GM19239 (cell line): Measurements from ENCODE around the gene EFCAB8.

Experiments
- DNase-seq: peaks from one replicate; pipeline ENCODE4 v3.0.0; 2011; ENCODE audit warnings: low spot score; ENCODE audit not compliant: insufficient read length
- FAIRE-seq: peaks from 2 replicates; lab custom pipeline; 2011; peaks lifted over from hg19 to GRCh38; lab: Jason Lieb, UNC

EFCAB8 gene

DNA sequence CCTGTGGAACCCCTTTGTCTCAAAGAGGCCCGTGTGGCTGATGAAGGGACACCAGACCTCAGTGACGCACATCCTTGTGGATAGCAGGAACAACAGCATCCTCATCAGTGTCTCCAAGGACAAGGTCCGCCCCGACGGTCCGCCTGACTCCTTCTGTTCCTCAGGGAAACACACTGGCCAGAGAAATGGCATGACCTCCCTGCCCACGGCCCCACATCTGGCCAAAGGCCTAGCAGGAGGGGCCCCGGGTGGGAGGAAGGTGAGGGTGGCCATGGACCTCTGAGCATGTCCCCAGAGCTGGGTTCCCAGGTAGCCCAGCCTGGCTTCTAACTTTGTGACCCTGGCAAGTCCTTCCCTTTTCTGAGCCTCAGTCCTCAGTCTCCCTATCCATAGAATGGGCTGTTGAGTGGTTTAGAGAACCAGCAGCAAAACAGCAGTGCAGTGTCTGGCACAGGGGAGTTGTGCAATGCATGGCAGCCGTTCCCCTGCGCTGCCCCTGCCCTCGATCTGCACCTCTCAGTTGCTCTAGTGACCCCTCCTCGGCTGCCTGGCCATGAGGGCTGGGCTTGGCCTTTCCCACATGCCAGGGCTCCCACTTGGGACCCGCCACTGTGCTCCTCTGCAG lies 48.3 kb downstream of the EFCAB8 start:
- FAIRE-seq (no peak), DNase-seq (no peak)

DNA sequence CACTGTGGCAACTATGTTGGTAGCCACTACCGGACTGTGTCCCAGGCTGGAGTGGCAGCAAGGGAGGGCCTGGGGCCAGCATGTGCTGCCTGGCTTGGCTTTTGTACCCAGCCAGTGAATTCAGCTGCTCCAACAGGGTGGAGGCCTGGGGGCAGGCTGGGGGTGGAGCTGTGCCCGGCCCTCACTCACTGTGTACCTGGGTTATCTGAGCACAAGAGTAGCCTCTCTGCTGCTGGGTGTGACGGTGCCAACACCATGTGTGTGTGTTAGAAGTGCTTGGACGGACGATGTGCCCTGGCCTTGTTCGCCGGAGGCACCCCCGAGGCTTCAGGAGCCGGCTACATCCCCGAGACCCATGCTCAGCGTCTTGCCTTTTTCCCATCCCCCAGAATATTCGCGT lies 49.2 kb downstream of the EFCAB8 start:
- DNase-seq, result no peak
- FAIRE-seq, result no peak

DNA sequence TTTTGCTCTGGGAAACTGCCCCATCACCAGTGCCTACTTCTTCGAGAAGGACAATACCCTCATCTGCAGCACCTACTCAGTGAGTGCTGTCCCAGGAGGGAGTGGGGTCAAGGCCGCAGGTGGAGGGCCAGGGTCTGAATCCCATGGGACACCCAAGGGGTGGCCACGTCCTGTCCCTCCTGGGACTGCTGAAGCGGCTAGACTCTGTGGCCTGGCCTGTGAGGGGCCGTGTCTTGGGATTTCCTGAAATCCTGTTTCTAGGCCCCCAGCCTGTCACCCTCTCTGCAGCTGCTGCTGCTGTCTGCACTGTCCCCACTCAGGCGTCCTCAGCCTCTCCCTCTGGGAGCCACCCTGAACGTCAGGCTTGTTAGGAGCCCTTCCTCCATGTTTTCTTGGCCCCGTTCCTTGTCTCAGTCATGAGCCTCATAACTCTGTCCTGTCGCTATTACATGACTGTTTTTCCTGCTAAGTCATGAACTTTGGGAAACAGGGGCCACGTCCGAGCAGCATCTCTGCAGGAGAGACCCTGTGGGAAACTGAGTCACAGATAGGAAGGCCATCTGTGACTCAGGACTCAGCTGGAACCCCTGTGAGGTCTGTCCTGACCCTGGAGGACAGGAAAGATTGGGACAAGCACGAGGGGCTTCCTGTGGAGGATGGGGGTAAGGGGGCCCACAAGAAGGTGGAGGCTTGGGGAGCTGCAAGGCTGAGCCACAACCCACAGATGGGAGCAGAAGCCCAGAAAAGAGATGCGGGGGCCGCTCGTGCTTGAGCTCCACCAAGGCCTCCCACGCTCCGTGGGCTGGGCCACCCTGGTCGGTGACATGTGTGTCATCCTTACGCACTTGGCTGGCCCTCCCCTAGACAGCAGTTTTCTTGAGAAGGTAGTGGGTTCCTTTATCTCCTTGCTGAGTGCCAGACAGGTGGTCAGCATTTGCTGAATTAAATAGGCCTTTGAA lies 49.9 kb downstream of the EFCAB8 start:
- no peak for DNase-seq
- FAIRE-seq, result no peak

DNA sequence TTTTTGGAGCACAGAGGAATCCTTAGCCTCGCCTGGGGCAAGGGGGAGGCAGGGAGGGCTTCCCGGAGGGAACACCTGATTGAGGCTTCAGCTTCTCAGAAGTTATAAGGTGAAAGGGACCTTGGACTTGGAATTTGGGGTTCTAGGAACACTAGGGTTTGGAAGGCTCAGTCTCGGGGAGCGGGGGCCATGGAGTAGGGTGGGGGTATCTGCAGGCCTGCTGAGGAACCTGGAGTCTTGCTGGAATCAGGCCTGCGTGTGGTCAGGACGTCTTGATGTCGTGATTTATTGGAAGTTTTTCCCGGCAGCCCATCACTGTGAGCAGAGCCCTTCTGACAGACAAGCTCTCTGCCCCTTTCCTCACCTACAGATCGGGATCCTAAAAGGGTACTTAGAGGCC lies 50.7 kb downstream of the EFCAB8 start:
- FAIRE-seq, result no peak
- no peak for DNase-seq

DNA sequence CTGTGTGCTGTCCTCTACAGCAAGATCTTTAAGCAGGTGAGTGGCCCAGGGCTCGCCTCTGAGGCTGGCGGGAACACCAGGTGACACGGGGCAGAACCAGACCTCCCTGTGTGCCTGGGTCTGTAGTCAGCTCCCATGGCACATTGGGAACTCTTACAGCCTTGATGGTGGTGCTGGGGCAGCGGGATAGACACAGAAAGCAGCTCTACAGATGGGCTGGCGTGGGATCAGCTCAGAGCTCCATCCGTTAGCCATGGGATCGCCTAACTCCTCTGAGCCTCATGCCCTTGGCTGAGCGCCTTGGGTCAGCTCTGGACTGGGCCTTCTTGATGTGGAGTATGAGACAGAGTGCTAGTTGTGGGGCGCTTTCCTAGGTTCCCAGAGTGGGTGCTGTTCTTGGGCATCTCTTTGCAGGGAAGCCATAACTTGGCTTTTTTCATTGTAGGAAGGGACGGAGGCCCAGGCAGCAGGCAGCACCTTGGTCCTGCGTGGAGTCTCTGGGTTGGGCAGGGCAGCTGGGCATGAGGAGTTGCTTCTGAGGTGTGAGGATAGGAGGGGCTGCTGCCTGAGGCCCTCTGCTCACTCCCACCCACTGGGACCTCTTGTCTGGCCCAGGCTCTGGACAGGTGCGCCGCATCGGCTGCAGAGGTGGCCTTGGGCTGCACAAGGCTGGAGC lies 51.3 kb downstream of the EFCAB8 start:
- DNase-seq (no peak), FAIRE-seq (no peak)

DNA sequence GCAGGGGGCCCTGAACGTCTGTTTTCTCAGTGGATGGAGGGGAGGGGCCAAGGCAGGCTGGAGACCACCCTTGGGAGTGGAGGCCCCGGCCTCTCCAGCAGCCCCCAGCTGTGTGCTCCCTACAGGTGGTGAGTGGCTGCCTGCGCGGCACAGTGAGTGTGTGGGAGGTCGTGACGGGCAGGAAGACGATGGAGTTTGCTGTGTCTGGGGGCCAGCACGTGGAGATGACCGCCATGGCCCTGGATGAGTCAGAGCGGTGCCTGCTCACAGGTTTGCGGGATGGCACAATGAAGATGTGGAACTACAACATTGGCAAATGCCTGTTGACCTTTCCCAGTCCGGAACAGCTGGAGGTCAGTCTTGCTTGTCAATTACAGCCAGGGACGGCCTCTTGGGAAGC lies 52.6 kb downstream of the EFCAB8 start:
- DNase-seq (no peak), FAIRE-seq (no peak)

DNA sequence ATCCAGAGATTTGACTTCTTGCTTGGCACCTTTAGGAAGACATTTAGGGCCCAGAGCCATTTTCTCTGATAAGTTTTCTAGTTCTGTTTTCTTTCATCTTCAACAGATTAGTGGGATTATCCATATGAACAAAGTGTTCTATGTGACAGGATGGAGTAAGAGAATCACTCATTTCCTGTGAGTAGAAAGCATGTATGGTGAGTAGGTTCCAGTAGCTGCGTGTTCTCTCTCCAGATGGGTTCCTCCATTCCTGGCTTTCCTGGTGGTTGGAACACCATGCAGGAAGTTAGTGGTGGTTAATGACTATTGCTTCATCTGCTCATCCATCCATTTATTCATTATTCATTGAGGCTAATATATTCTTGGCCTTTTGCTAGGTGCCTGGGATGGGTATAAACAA lies 54.0 kb downstream of the EFCAB8 start:
- FAIRE-seq (no peak), DNase-seq (no peak)

DNA sequence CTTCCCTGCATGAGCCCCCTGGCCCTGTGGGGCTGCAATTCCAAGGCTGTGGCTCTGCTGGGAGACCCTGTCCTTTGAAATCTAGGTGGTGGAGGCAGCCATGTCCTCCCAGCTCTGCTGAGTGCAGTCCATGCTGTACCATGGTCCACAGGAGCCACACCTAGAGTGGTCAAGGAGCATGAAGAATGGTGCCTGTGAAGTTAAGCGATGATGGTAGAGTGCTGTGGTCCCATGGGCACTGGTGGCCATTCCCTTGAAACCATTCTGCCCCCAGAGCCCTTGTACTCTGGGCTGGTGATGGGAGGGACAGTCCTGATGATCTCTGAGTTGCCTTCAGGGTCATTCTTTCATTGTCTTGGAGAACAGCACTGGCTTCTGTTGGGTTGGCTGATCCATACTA lies 55.3 kb downstream of the EFCAB8 start:
- FAIRE-seq (no peak), DNase-seq (no peak)

DNA sequence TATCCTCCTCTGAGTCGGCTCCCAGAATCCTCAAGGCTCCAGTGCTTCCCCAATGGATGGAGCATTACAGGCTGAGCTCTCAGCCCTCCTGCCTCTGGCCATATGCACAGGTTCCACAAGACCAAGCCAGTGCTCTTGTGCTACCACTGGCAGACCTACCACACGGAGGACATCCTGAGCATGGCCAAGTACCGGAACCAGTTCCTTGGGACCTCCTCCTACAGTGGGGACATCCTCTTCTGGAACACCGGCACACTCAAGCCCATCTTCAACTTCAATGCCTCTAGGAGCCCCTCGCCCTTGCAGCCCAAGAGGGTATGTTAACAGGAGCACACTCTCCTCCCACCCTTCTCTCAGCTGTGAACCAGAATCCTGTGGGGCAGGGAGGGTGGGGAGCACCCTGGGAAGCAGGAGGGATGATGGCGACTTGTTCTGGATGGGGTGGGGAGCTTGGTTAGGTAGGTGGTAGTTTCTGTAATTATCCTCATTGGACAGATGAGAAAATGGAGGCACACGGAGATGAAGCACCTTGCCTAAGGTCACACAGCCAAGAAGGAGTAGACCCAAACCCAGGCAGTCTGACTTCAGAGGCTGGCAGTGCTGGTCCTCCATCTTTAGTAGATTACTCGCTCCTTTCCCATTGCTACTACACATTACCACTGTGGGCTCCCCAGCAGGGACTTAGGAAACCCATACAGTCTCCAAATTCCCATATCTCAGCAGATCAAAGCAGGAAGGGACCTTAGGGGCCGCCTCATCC lies 58.6 kb downstream of the EFCAB8 start:
- no peak for FAIRE-seq
- DNase-seq, result no peak

DNA sequence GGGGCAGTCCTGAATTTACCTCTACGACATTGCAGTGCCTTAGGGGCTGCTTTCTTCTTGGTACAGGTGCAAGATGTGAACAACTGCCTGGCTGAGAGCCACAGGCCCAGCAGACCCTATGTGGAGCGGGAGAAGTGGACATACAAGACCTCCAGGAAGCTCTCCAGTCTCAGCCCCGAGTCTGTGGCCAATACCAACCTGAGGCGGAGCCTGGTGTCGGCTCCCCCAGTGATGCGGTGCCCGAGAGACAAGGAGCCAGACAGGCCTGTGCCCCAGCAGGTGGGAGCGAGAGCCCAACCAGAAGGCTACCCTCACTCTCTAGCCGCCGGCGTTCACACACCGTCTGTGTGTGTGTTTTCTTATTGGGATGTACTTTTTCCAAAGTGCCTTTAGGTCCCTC lies 59.6 kb downstream of the EFCAB8 start:
- no peak for FAIRE-seq
- no peak for DNase-seq

DNA sequence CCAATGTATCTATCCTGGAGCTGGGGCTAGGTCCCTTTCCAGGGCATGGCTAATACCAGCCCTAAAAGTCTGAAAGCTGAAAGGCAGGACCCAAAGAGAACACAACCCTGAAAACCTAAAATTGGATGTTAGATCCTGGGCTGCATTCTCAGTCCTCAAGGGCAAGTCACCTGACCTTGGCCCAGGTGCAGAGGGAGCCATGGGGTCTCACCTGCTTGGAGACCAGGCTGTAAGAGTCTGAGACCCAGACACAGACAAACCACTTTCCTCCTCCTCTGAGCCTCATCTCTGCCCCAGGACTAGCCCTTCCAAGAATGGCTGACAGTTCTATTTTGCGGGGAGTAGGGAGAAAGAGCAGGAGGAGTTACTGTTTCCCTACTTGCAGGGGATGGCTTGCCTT lies 60.0 kb downstream of the EFCAB8 start:
- no peak for FAIRE-seq
- no peak for DNase-seq

DNA sequence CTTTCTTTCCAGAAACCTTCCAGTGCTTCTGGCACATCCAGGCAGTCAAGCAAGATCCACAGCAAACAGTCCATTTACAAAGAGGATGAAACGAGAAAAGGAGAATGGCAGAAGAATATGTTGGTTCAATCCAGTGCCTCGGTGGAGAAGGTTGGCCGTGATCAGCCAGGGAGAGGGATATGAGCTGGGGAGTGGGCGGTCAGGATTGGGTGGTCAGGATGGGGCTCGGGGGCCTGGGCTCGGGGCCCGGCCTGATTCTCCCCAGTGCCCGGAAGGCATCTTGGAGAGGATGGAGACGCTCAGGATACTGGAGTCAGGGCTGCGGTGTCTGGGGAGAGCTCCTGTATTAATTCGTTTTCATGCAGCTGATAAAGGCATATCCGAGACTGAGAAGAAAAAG lies 61.3 kb downstream of the EFCAB8 start:
- no peak for DNase-seq
- no peak for FAIRE-seq

DNA sequence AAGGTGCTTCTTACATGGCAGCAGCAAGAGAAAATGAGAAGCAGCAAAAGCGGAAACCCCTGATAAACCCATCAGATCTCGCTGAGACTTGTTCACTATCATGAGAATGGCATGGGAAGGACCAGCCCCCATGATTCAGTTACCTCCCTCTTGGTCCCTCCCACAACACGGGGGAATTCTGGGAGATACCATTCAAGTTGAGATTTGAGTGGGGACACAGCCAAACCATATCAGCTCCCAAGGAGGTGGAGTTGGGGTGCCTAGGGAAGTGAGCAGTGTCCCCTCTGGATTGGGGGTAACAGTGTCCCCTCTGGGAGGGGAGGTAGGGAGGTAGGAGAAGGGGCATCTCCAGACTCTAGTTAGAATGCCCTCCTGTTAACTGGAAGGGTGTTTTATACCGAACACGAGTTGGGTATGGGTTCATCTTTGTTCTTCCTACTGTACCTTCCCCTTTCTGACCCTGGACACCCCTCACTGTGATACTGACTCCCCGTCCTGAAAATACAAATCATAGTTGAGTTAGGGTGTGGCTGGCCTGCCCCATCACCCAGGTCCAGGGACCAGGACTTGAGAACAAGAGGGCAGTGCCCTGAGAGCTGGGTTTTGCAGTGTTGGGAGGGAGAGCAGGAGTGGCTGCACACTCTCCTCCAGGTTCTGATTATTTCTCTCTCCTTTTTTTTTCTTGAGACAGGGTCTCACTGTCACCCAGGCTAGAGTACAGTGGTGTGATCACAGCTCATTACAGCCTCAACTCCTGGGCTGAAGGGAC lies 62.0 kb downstream of the EFCAB8 start:
- no peak for FAIRE-seq
- DNase-seq, result no peak

DNA sequence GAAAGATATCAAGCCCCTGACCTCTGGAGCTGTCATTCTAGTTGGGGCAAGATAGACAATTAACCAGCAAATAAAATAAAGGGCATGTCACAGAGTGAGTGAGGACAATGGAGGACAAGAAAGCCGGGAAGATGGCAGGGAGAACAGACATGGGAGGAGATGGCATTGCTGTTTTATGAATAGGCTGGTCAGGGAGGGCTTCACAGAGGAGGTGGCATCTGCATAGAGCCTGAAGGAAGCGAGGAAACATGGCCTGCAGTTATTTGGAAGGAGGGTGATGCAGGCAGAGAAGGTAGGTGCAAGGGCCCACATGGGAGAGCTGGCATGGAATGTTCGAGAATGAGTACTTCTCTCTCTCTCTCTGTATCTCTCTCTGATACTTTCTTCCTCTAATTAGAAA lies 63.7 kb downstream of the EFCAB8 start:
- no peak for FAIRE-seq

DNA sequence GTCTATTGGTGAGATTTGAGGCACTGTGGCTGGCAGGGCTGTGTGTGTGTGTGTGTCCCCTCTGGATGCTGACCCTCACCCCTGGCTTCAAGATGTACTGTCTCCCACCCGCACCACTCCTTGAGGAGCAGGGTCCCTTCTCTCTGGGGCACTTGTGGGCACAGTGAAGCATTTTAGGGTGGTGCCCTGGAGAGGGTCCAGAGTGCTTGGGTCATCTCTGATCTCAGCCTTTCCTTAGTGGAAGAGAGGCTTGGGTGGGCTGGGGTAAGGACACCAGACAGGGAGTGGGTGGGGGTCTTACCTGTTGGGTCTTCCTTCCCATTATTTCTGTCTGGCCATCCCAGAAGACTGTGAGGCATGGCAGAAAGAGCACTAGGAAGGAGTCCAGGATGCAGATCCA lies 66.1 kb downstream of the EFCAB8 start:
- no peak for FAIRE-seq

More for the DNA sequence above, 63.7 kb downstream of the EFCAB8 start:
- DNase-seq, result no peak

DNA sequence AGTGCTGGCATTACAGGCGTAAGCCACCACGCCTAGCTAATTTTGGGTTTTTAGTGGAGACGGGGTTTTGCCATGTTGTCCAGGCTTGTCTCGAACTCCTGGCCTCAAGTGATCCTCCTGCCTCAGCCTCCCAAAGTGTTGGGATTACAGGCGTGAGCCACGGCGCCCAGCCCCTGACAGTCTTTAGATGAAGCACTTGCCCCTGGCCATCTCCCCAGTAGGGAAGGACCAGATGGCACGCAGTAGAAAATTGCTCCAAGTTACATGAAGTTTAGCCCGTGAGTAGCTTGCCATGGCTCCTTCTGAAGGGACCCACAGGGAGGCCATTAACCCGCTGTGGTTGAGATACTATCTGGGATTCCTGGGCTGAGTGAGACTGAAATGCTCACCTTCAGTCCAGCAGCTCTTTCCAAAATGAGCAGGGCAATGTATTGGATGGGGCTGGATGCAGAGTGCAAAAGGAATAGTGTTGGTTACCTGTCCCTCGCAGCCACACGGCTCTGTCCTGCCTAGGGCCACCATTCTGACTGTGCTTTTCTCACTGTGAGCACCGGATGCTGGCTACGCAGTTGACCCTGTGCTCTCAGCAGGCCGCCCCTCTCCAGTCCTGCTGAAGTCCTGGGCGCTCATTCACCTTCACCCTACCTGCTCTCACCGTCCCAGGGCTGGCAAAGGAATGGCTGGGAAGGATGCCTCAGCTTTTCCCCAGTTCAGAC lies 66.9 kb downstream of the EFCAB8 start:
- no peak for DNase-seq
- FAIRE-seq, result no peak

More for the DNA sequence above, 66.1 kb downstream of the EFCAB8 start:
- DNase-seq, result no peak

DNA sequence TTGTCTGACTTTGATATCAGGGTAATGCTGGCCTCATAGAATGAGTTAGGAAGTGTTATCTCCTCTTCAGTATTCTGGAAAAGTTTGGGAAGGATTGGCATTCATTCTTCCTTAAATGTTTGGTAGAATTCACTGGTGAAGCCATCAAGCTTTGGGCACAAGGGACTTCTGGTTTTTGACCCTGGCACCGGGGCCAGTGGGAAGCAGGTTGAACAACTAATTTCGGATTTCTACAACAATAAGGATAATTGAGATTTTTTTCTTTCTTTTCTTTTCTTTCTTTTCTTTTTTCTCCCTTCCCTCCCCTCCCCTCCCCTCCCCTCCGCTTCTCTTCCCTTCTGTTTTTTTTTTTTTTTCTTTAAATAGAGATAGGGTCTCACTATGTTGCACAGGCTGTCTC lies 70.4 kb downstream of the EFCAB8 start:
- FAIRE-seq (no peak), DNase-seq (no peak)

DNA sequence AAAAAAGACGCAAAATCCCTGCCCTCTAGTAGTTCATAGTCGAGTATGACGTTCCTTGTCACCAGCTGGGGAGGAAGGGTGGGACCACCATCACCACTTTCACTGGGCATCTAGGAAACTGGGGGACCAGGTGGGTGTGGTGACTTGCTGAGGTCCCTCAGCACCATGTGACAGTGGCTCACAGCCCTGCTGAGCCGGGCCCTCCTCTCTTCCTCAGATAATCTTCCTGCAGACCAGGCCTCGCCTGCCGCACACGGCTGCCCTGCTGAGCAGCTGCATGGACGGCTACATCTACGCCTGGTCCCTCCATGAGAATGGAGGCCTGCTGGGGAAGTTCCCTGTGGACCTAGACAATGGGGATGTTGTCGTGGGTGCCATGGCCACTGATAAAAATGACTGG lies 71.5 kb downstream of the EFCAB8 start:
- FAIRE-seq, result no peak

DNA sequence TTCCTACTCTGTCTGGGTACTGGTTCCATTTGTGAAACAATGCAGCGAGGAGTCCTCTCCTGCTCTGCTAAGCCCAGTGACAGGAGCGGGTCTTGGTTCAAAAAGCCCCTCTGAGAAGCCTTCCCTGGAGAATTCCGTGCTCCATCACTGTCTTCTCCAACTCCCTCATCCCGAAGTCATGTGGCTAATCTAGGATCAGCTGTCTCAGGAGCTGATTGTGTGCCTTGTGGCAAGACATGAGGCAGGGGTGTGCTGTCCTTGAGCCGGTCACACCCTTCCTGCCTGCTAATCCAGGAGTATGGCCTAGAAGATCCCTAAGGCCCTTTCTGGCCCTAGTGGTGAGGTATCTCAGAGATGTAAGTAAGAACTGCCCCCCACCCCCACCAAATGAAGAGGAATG lies 72.0 kb downstream of the EFCAB8 start:
- FAIRE-seq (no peak), DNase-seq (no peak)

More for the DNA sequence above, 71.5 kb downstream of the EFCAB8 start:
- no peak for DNase-seq
